ENCODE results near the gene TBCK.

GRCh38 chr4:106246441-106246840, 69.6 kb downstream of the TBCK start:
- no peak for TF ChIP-seq CTCF (IDR thresholded peaks at IDR 0.05; ENCODE audit: low read length)
- no peak for TF ChIP-seq EZH2 (IDR thresholded peaks at IDR 0.05; ENCODE audit: borderline replicate concordance, low read length)
